Ovary (tissue), 9 donors: ENCODE results near the gene MVD. TPM values are rescaled to one million over a fixed set of nuclear protein-coding genes. Genes with fewer than 3 reads are reported as not detected.
A peak's percentile ranks its signal among the peaks of the same experiment; 100 is the strongest.

Source experiments
- DNase-seq, 5 donors: peaks; one replicate each; pipeline ENCODE4 v3.0.0-alpha.2; 2019 to 2020
- H3K27ac ChIP-seq, 2 donors: fragments of 200-600 bp; one replicate each; pipeline versions ENCODE4 v1.5.1 to v1.8.0; 2019 to 2022
- H3K27me3 ChIP-seq: fragments of 200-600 bp; one replicate; pipeline ENCODE4 v1.8.0; 2022
- H3K36me3 ChIP-seq: fragments of 200-600 bp; sonication (generic); one replicate; pipeline ENCODE4 v1.5.1; 2019
- H3K4me1 ChIP-seq: one replicate; pipeline ENCODE4 v1.8.1; 2013; ENCODE audit warnings: mild to moderate bottlenecking, moderate library complexity; ENCODE audit not compliant: insufficient read depth
- H3K4me3 ChIP-seq: fragments of 200-600 bp; sonication (generic); one replicate; pipeline ENCODE4 v1.5.1; 2017
- H3K9me3 ChIP-seq, 2 donors: fragments of 200-600 bp in 1 of 2; sonication (generic) in 1 of 2; one replicate each; pipeline versions ENCODE4 v1.5.1 to v1.8.1; 2013 to 2019; ENCODE audit warnings: mild to moderate bottlenecking in 1 of 2, moderate library complexity in 1 of 2
- EP300 ChIP-seq: sonication (generic); formaldehyde crosslinking; IDR thresholded peaks from one replicate; pipeline ENCODE4 v1.6.1; 2017; ENCODE audit warnings: antibody characterized with exemption
- POLR2A ChIP-seq: fragments of 450-650 bp; IDR thresholded peaks from one replicate; pipeline ENCODE4 v1.6.1; 2017; ENCODE audit warnings: antibody characterized with exemption, mild to moderate bottlenecking, moderate library complexity
- WGBS, 3 donors: extraction: QIAGEN DNeasy Blood & Tissue Kit in 1 of 3; methylation state at CpG; one replicate each; pipeline versions ENCODE4 v1.1.5 to v1.1.7; 2013 to 2017; 5-methylcytosine and 5-hydroxymethylcytosine counted together
- intact Hi-C, 4 donors: fragments of 100-400 bp; cut with DNase I; formaldehyde crosslinking; loops; one replicate each; pipeline versions ENCODE4 v1.11.0 to v1.15.1; 2022 to 2023
- polyA plus RNA-seq, 2 donors: library from polyadenylated mRNA; stranded (reverse); fragments of 200-250 nt in 1 of 2; fragments of 350-450 nt in 1 of 2; fragmentation: Illumina TruSeq in 1 of 2; extraction: RNeasy Lipid Tissue Mini Kit (QIAGEN cat#74804) in 1 of 2; gene quantifications; one replicate each; pipeline ENCODE4 v1.2.3, GENCODE V29; 2013 to 2014
- total RNA-seq, 7 donors: library from RNA; depleted of rRNA in 2 of 7; stranded (reverse); fragments of >200 nt in 2 of 7; fragmentation: NEBNext Ultra II Directional in 3 of 7; extraction: Animal tissue kit (Norgen Biotek cat#: 25700) in 3 of 7; gene quantifications; one replicate each; pipeline versions ENCODE4 v1.1.0 to v1.2.4, GENCODE V29; 2016 to 2023
- TF ChIP-seq, protein P1 (sequence below), 3 donors: fragments of 450-650 bp in 2 of 3; fragments of 200-600 bp in 1 of 3; IDR thresholded peaks; one replicate each; pipeline versions ENCODE4 v1.5.1 to v1.8.0; 2016 to 2022; ENCODE audit warnings: antibody characterized with exemption in 3 of 3, mild to moderate bottlenecking in 1 of 3
- donor health status: DM: no; HTN: no; CAD: no; lungs with moderate emphysema.
- donor health status: DM: no; HTN: no; CAD: no.
- donor health status: Bipolar disorder and iron deficiency.
- donor health status: DM: yes; HTN: yes; CAD: no.
- donor health status: DM: no; HTN: no; CAD: no.
- donor health status: DM: yes; HTN: yes; CAD: no.

MVD gene
- total and polyA plus RNA-seq, 9 donors = 9.1 to 135 (median 20.9) TPM

DNA sequence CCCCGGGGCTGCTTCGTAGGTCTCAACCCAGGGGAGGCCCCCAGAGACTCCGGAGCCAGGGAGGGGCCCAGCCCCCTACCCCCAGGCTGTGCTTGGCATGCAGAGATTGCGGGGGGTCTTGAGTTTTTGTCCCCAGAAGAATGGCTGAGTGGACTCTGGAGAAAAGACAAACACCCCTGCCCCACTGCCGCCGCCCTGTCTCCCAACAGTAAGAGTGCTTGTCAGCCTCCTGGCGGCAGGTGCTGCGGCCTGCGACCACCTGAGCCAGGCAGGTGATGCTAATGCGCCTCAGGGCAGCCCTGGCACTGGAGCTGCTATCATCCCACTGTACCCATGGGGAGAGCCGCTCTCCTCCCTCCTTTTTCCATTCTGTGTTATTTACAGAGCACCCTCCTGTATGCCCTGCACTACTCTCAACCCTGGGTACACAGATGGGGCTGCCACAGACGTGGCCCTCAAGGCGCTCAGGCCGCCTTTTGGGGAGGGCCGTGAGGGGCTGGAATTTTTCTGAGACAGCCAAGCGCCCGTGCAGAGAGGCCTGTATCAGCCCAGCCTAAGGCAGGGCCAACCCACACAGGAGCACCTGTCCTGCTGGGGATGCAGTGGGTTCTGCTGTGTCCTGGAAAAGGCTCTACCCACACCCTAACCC, 27.1 kb downstream of the MVD start:
- Histone ChIP-seq H3K27me3 (no peaks in the 10 kb centered on the region), H3K36me3 (no peaks in the 10 kb centered on the region), H3K9me3 (no peaks in the 10 kb centered on the region), H3K4me3 (no peak overlapping the region), H3K4me1 (no peaks in the 10 kb centered on the region), H3K27ac (no peak overlapping the region)
- no peak for DNase-seq
- intact Hi-C loops = no loop called here
- TF ChIP-seq EP300 (no peak), POLR2A (no peak)
- TF ChIP-seq, protein P1, sequence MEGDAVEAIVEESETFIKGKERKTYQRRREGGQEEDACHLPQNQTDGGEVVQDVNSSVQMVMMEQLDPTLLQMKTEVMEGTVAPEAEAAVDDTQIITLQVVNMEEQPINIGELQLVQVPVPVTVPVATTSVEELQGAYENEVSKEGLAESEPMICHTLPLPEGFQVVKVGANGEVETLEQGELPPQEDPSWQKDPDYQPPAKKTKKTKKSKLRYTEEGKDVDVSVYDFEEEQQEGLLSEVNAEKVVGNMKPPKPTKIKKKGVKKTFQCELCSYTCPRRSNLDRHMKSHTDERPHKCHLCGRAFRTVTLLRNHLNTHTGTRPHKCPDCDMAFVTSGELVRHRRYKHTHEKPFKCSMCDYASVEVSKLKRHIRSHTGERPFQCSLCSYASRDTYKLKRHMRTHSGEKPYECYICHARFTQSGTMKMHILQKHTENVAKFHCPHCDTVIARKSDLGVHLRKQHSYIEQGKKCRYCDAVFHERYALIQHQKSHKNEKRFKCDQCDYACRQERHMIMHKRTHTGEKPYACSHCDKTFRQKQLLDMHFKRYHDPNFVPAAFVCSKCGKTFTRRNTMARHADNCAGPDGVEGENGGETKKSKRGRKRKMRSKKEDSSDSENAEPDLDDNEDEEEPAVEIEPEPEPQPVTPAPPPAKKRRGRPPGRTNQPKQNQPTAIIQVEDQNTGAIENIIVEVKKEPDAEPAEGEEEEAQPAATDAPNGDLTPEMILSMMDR (IDR thresholded peaks at IDR 0.05) = no peak
- WGBS, 3 donors = 91 to 94% (median 91%) methylated on average over 17 of the region's 17 CpGs

DNA sequence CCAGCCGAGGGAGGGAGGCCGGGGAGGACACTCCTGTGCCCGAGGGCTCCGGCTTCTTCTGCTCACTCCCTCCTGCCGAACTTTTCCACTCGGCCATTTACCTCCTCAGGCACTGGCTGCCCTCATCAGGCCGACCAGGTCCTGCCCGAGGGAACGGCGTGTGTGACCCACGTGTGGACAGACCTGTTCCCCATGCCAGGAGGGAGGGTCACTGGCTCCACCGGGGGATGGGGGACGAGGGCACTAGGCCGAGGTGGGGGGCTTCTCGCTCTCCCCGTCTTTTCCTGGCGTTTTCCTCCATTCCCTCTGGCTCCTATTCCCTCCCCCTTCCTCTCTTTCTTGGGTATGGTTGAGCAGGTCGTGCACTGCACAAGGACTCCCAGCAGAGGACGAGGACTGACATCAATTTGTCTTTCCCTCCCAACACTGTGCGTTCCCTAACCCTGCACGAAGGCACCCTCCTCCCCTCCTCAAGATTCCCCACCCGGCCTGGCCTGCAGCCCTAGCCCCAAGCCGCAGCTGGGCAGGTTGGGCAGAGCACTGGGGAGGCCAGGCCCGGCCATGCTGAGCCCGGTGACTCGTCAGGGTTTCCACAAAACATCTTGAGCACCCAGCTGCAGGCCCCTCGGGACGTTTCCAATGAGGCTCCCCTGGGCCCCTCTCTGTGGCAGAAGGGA, 27.8 kb downstream of the MVD start:
- no peak overlapping the region for H3K27ac ChIP-seq
- H3K9me3 ChIP-seq = no peaks in the 10 kb centered on the region
- H3K4me3 ChIP-seq = no peak overlapping the region
- TF ChIP-seq POLR2A = no peak
- no peak for TF ChIP-seq EP300
- TF ChIP-seq, protein P1 (IDR thresholded peaks at IDR 0.05) = no peak
- H3K36me3 ChIP-seq = no peaks in the 10 kb centered on the region
- intact Hi-C loops = no loop called here
- no peak for DNase-seq
- 39 to 43% (median 39%) methylated on average over 28 of the region's 28 CpGs for WGBS, 3 donors
- no peaks in the 10 kb centered on the region for H3K27me3 ChIP-seq
- H3K4me1 ChIP-seq = no peaks in the 10 kb centered on the region

DNA sequence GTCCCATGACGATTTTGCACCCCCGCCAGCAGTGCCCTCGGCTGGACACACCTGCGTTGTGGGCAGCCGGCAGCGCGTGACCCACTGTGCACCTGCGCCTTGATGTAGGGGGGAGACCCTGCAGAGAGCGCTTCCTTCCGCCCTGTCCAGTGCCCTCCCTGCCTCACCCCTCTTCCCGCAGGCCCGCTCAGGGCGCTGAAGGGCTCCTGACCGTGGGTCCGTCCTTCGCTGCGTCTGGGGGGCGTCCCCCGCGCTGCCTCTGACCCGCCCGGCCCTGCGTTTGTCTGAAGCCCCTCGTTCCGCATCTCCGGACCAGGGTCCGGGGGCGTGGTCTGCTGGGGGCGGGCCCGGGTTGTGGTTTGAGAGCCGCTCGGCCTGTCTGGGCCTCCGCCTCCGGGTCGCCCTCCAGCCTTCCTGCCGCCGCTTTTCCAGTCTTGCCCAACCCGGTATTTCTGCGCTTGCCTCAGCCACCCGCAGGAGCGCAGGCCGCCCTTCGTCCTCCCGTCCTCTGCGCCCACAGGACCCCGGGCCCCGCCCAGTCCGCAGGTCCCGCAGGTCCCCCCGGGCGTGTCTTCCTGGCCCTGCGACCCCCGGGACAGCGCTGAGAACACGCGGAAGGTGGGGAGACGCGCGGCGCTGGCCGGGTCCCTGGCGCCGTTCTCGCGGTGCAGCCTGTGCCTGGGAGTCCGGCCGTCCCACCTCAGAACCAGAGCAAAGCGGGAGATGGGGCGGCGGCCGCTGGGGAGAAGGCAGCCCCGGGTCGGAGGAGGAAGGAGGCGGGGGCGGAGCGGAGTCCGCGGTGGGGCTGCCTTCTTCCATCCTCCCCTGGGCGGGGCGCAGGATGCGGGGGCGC, 28.5 kb downstream of the MVD start:
- DNase-seq = peak in 1 of 5 donors; percentile 28
- H3K4me1 ChIP-seq = no peaks in the 10 kb centered on the region
- intact Hi-C loops = no loop called here
- no peak overlapping the region for H3K27ac ChIP-seq
- no peaks in the 10 kb centered on the region for H3K9me3 ChIP-seq
- no peak overlapping the region for H3K4me3 ChIP-seq
- 3 to 10% (median 8%) methylated on average over 69 to 82 of the region's 82 CpGs for WGBS, 3 donors
- H3K36me3 ChIP-seq = no peaks in the 10 kb centered on the region
- no peaks in the 10 kb centered on the region for H3K27me3 ChIP-seq
- TF ChIP-seq, protein P1 (IDR thresholded peaks at IDR 0.05) = no peak
- TF ChIP-seq EP300 = no peak
- TF ChIP-seq POLR2A = no peak

DNA sequence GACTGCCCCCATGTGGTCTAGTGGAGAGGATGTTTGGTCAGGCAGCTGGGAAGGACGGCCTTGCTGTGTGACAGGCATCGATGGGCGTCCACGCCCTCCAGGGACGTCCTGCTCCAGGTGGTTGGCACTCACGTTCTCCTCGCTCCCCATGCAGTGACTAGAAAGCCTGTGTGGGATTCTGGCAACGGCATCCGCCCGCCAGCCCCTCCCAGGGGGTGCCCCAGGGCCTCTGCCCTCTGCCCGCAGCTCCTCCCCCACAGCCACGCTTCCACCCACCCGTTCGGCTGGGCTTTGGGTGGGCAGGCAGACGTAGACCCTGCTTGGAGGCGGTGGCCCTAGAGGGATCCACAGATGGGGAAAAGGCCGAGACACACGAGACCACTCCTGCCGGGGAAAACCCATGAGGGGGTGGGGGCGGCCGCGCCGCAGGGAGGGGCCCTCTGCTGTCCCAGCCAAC, 29.2 kb downstream of the MVD start:
- no peaks in the 10 kb centered on the region for H3K4me1 ChIP-seq
- 47 to 62% (median 55%) methylated on average over 14 to 23 of the region's 23 CpGs for WGBS, 3 donors
- no peak overlapping the region for H3K27ac ChIP-seq
- DNase-seq = peak in 1 of 5 donors; percentile 24
- H3K27me3 ChIP-seq = no peaks in the 10 kb centered on the region
- H3K9me3 ChIP-seq = no peaks in the 10 kb centered on the region
- no peak for TF ChIP-seq EP300
- TF ChIP-seq, protein P1 (IDR thresholded peaks at IDR 0.05) = no peak
- no peak for TF ChIP-seq POLR2A
- no peak overlapping the region for H3K4me3 ChIP-seq
- intact Hi-C loops = no loop called here
- H3K36me3 ChIP-seq = no peaks in the 10 kb centered on the region
